ENCODE measurements around the gene CNOT2. TPM values are rescaled to one million over a fixed set of nuclear protein-coding genes. Genes with fewer than 3 reads are reported as not detected.

CNOT2 gene, protein sequence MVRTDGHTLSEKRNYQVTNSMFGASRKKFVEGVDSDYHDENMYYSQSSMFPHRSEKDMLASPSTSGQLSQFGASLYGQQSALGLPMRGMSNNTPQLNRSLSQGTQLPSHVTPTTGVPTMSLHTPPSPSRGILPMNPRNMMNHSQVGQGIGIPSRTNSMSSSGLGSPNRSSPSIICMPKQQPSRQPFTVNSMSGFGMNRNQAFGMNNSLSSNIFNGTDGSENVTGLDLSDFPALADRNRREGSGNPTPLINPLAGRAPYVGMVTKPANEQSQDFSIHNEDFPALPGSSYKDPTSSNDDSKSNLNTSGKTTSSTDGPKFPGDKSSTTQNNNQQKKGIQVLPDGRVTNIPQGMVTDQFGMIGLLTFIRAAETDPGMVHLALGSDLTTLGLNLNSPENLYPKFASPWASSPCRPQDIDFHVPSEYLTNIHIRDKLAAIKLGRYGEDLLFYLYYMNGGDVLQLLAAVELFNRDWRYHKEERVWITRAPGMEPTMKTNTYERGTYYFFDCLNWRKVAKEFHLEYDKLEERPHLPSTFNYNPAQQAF
- 10 to 100 TPM; 61.1 to 69.7 TPM for total RNA-seq

DNA sequence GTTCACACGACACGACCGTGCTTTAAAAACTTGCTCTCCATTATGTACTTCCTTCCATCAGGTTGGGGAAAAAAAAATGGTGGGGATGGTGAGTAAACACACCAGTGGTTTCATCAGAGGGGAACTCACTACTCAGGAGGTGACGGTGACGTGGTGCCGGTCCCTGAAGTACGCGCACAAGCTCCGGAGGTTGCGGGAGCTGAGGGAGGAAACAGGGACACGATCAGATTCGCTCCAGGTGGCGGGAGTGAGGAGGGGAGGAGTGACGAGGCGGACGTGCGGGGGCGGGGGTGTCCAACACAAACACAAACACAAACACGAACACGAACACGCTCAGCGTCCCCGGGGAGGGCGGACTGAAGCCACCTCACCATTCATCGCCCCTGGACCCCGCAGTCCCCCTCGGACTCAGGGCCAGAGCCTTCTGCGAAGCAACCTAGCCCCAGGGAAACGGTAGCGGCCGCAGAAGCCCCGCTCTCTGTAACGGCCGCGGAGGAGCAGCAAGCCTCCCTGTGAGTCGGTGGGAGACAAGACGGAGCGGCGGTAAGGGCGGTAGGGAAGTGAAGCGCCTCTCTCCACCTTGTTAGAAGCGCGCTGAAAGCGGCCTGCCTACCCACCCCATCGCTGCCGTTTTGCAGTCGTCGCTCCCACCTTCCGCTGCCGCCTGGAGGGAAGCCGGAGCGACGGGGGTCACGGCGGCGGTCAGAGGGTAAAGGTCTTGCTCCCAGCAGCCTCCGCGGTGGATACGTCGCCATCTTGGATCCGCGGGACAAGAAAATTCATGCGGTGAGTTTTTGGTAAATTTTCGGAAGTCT is at the start of gene CNOT2:
Gene CNOT2, plus strand, starts transcription at position 739 of the 815 bp plus-strand sequence. CDS start 34,794 bp downstream, outside the sequence.
- Mint-ChIP-seq H3K4me1 (peaks cover 56% of the 10 kb centered on the region), H3K27ac (peak within 1 kb of the TSS; percentile 99), H3K4me3 (peak within 1 kb of the TSS; percentile 100), H3K27me3 (no peaks in the 10 kb centered on the region), H3K36me3 (peaks cover 49% of the 10 kb centered on the region), H3K9me3 (peaks cover 2% of the 10 kb centered on the region)
- peak; percentile 90 for DNase-seq

DNA sequence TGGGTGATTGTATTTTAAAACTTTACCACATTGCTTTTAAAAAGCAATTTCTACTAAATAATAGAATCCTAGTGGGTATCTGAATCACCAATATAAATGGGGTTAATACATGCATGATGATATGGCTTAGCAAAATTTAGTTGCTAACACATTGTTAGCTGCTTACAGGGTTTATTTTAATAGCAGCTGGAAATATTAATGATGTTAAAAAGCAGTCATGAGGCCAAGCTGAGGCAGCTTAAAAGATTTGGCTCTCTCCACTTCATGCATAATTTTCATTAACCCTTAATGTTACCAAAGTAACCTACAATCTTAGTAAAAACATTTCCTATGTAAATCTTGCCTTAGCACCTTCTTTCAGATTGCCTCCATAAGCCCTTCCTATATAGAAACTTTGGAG is 49.2 kb upstream of the CNOT2 start:
- no peaks in the 10 kb centered on the region for H3K9me3 Mint-ChIP-seq
- peaks cover 6% of the 10 kb centered on the region for H3K4me1 Mint-ChIP-seq
- no peaks in the 10 kb centered on the region for H3K36me3 Mint-ChIP-seq
- no peak for DNase-seq
- no peak overlapping the region for H3K4me3 Mint-ChIP-seq
- H3K27me3 Mint-ChIP-seq: no peaks in the 10 kb centered on the region
- H3K27ac Mint-ChIP-seq: no peak overlapping the region

DNA sequence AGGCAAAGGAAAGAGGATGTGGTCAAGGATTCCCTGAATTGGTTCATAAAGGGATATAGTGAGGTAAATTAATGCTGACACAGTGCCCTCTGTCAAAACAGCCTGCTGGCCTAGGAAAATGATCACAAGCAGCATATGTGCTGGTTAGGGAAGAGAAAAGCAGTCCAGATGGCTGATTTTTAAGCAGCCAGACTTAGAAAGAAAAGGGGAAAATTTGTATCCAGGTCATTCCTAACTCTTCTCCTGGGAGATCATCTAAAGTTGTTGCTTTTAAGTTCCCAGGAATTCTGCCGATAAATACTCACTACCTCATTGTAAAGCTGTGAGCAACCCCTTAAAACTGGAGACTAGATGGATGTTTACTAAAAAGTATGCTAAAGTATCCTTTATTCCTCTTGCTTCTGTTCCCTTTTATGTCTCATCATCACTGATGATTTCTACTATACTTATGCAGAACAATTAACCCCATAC is 46.4 kb upstream of the CNOT2 start:
- Mint-ChIP-seq H3K27ac (no peak overlapping the region), H3K4me3 (no peak overlapping the region), H3K27me3 (no peaks in the 10 kb centered on the region), H3K4me1 (peaks cover 6% of the 10 kb centered on the region), H3K9me3 (no peaks in the 10 kb centered on the region), H3K36me3 (no peaks in the 10 kb centered on the region)
- no peak for DNase-seq

DNA sequence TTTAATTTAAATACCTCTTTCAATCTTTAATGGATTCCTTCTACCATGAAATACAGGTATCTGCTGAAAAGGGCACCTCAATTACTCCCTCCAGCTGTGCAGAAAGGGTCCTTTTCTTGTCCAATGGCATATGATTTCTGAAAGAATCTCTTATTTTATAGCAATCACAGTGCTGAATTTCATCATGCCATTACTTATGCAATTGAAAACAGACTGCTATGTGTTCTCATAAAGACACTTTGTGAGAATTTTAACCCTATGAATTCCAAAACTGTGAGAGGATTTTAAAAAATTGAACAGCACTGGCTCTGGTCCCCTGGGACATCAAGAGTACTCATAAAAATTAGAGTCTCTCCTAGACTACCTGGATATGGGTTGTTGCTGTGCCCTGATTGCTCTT is 45.9 kb upstream of the CNOT2 start:
- H3K4me1 Mint-ChIP-seq: peaks cover 6% of the 10 kb centered on the region
- H3K27ac Mint-ChIP-seq: no peak overlapping the region
- no peak overlapping the region for H3K4me3 Mint-ChIP-seq
- H3K27me3 Mint-ChIP-seq: no peaks in the 10 kb centered on the region
- H3K36me3 Mint-ChIP-seq: no peaks in the 10 kb centered on the region
- H3K9me3 Mint-ChIP-seq: no peaks in the 10 kb centered on the region
- no peak for DNase-seq

DNA sequence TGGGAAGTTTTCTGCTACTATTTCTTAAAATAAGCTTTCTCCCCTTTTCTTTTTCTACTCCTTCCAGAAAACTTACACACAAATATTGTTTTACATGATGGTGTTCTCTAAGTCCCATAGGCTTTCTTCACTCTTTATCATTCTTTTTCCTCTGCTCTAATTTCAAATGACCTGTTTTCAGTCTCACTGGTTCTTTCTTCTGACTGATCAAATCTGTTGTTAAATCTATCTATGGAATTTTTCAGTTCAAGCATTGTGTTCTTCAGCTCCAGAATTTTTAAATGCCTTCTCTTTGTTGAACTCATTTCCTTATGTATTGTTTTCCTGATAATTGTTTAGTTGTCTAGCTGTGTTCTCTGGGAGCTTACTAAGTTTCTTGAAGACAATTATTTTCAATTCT is 29.5 kb upstream of the CNOT2 start:
- no peak overlapping the region for H3K27ac Mint-ChIP-seq
- no peak overlapping the region for H3K4me3 Mint-ChIP-seq
- no peaks in the 10 kb centered on the region for H3K27me3 Mint-ChIP-seq
- no peak for DNase-seq
- peaks cover 20% of the 10 kb centered on the region for H3K36me3 Mint-ChIP-seq
- H3K4me1 Mint-ChIP-seq: peaks cover 5% of the 10 kb centered on the region
- H3K9me3 Mint-ChIP-seq: peaks cover 27% of the 10 kb centered on the region

DNA sequence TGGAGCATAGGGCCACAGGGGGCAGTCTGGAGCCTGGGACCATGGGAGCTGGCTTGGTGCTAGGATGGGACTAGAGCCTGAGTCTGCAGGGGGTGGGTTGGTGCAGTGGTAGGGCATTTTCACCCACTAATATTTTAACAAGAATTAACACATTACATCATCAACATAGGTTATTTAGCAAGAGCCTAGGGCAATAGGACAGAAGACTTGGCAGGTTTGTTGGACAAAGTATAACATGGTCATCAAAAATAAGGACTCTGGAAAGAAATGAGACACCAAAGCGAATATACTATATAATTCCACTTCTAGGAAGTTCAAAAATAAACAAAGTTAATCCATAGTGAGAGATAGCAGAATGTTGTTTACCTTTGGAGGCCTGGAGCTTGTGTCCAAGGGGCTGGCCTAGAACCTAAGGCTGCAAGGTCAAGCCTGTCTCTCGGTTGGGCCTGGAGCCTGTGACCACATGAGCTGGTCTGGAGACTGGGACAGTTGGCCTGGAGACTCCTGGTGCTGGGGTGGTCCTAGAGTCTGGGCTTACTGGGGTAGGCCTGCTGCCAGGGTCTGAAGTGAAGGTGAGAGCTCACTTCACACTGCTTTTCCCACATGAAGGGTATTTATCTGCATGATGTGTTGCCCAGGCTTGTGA is 28.1 kb upstream of the CNOT2 start:
- H3K27ac Mint-ChIP-seq: no peak overlapping the region
- no peak overlapping the region for H3K4me3 Mint-ChIP-seq
- no peaks in the 10 kb centered on the region for H3K27me3 Mint-ChIP-seq
- H3K4me1 Mint-ChIP-seq: peaks cover 5% of the 10 kb centered on the region
- no peak for DNase-seq
- peaks cover 17% of the 10 kb centered on the region for H3K9me3 Mint-ChIP-seq
- peaks cover 20% of the 10 kb centered on the region for H3K36me3 Mint-ChIP-seq

DNA sequence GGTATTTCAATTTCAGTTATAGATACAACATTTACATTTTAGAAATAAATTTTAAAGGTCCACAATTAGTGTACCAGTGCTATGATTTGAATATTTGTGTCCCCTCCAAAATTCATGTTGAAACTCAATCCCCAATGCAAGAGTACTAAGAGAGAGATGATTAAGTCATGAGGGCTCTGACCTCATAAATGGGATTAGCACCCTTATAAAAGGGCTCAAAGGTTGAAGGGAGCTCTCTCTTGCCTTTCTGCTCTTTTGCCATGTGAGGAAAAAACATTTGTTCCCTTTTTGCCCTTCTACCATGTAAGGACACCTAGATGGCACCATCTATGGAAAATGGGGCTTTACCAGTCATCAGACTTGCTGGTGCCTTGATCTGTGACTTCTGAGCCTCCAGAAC is 25.8 kb upstream of the CNOT2 start:
- H3K9me3 Mint-ChIP-seq: peaks cover 10% of the 10 kb centered on the region
- H3K4me3 Mint-ChIP-seq: no peak overlapping the region
- peaks cover 20% of the 10 kb centered on the region for H3K36me3 Mint-ChIP-seq
- H3K27me3 Mint-ChIP-seq: no peaks in the 10 kb centered on the region
- no peak for DNase-seq
- peaks cover 5% of the 10 kb centered on the region for H3K4me1 Mint-ChIP-seq
- no peak overlapping the region for H3K27ac Mint-ChIP-seq

DNA sequence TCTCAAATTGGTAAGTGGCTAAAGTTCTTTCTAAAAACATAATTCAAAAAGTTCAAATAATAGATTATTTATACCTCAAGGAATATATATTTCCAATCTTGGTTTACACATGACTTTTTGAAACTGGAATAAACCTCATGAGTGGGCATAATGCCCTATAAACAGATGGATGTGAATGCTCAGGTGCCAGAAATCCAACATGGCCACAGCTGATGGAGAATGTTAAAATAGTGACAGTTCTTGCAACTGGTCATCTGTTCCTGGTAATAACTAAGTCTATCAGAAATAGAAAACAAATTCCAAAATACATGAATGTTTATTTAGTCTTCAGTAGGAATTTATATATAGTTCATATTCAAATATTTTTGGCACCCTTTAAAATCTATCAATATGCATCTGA is 21.6 kb upstream of the CNOT2 start:
- H3K27me3 Mint-ChIP-seq: no peaks in the 10 kb centered on the region
- H3K27ac Mint-ChIP-seq: no peak overlapping the region
- H3K4me1 Mint-ChIP-seq: peaks cover 5% of the 10 kb centered on the region
- peaks cover 5% of the 10 kb centered on the region for H3K36me3 Mint-ChIP-seq
- H3K9me3 Mint-ChIP-seq: no peaks in the 10 kb centered on the region
- no peak overlapping the region for H3K4me3 Mint-ChIP-seq
- DNase-seq: no peak

DNA sequence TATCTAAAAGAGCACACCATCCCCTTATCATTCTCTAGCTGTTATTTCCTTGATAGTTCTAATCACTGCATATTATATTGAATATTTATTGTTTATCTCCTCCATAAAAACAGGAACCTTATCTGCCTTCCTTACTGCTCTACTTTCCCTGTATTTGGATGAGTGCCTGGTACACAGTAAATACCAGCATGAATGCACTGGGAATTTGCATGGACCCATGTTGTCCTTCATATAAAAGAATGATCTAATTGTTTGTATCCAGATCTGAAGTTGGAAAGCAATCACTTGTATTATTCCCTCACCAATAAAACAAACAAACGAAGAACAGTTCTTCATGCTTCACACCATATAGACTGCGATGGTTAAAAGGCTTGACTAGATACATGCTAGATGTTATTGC is 15.3 kb upstream of the CNOT2 start:
- H3K27ac Mint-ChIP-seq: no peak overlapping the region
- H3K4me3 Mint-ChIP-seq: no peak overlapping the region
- H3K36me3 Mint-ChIP-seq: peaks cover 3% of the 10 kb centered on the region
- no peak for DNase-seq
- no peaks in the 10 kb centered on the region for H3K4me1 Mint-ChIP-seq
- no peaks in the 10 kb centered on the region for H3K9me3 Mint-ChIP-seq
- no peaks in the 10 kb centered on the region for H3K27me3 Mint-ChIP-seq

DNA sequence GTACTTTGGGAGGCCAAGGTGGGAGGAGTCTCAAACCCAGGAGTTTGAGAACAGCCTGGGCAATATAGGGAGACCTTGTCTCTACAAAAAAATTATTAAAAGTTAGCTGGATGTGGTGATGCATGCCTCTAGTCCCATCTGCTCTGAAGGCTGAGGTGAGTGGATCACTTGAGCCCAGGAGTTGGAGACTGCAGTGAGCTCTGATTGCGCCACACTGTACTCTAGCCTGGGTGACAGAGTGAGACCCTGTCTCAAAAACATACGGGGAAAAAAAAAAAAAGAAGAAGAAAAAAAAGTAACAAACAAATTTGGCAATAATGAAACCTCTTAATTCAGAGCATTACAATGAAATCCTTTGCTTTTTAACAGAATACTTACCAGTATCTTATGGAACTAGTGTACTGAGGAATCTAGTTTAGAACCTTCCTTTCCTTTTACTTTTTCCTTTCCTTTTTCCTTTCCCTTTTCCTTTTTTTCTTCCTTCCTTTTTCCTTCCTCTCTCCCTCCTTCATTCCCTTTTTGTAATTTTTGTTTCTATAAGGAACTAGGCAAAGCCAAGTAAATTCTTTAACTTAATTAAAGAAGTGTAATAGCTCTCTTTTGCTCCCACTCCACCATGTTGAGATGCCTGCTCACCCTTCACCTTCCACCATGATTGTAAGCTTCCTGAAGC is 12.2 kb upstream of the CNOT2 start:
- no peaks in the 10 kb centered on the region for H3K4me1 Mint-ChIP-seq
- H3K27ac Mint-ChIP-seq: no peak overlapping the region
- DNase-seq: no peak
- H3K27me3 Mint-ChIP-seq: no peaks in the 10 kb centered on the region
- H3K36me3 Mint-ChIP-seq: peaks cover 7% of the 10 kb centered on the region
- H3K4me3 Mint-ChIP-seq: no peak overlapping the region
- H3K9me3 Mint-ChIP-seq: no peaks in the 10 kb centered on the region

DNA sequence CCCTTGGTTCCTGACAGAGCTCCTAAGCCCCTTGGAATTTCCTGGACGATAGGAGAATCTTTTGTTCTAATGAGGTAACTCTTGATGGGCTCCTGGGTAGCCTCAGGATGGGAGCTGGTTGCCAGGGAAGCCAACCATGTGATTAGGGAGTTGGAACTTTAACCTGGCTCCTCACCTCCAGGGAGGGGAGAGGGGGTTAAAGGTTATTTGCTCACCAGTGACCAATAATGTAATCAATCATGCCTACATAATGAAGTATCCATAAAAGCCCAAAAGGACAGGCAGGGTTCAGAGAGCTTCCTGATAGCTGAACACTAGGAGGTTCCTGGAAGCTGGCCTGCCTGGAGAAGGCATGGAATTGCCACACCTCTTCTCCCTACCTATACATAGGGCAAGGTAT is 6.2 kb upstream of the CNOT2 start:
- DNase-seq: no peak
- Mint-ChIP-seq H3K27me3 (no peaks in the 10 kb centered on the region), H3K27ac (no peak overlapping the region), H3K9me3 (peaks cover 2% of the 10 kb centered on the region), H3K4me3 (no peak overlapping the region), H3K4me1 (peaks cover 18% of the 10 kb centered on the region), H3K36me3 (peaks cover 45% of the 10 kb centered on the region)

DNA sequence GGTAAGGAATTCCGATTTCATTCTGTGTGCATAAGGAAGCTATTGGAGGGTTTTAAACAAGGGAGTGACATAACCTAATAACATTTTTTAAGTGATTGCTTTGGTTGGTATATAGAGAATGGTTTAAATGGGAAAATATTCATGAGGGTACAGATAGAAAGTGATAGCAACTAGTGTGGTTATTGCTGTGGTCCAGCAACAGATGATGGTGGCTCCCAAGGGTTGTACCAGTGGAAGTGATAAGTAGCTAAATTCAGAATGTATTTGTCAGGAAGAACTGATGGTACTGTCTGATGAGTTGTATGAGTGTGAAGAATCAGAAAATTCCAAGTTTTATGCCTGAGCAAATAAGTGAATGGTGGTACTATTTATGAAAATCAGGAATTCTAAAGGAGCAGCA is 2.6 kb upstream of the CNOT2 start:
- peaks cover 2% of the 10 kb centered on the region for H3K9me3 Mint-ChIP-seq
- no peak for DNase-seq
- peaks cover 36% of the 10 kb centered on the region for H3K4me1 Mint-ChIP-seq
- peak overlapping the region; percentile 19 for H3K27ac Mint-ChIP-seq
- no peak overlapping the region for H3K4me3 Mint-ChIP-seq
- peaks cover 59% of the 10 kb centered on the region for H3K36me3 Mint-ChIP-seq
- no peaks in the 10 kb centered on the region for H3K27me3 Mint-ChIP-seq

DNA sequence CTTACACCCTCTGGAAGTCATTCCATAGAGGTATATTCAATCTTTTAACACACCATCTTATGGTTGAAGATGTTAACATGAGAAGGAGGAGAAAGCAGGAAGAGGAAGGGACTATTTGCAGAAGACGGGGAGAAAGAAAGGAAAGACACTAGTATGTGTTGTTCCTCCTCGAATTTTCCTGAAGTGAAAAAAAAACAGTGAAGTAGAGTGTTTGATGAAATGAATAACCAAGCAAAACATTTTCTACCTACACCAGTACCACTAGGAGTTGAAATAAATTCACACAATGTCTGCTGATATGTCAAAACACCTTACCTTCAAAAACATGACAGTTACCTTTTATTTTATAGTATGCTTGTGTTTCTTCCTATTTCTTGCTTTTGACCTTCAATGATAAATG is 1.4 kb upstream of the CNOT2 start:
- peaks cover 47% of the 10 kb centered on the region for H3K4me1 Mint-ChIP-seq

DNA sequence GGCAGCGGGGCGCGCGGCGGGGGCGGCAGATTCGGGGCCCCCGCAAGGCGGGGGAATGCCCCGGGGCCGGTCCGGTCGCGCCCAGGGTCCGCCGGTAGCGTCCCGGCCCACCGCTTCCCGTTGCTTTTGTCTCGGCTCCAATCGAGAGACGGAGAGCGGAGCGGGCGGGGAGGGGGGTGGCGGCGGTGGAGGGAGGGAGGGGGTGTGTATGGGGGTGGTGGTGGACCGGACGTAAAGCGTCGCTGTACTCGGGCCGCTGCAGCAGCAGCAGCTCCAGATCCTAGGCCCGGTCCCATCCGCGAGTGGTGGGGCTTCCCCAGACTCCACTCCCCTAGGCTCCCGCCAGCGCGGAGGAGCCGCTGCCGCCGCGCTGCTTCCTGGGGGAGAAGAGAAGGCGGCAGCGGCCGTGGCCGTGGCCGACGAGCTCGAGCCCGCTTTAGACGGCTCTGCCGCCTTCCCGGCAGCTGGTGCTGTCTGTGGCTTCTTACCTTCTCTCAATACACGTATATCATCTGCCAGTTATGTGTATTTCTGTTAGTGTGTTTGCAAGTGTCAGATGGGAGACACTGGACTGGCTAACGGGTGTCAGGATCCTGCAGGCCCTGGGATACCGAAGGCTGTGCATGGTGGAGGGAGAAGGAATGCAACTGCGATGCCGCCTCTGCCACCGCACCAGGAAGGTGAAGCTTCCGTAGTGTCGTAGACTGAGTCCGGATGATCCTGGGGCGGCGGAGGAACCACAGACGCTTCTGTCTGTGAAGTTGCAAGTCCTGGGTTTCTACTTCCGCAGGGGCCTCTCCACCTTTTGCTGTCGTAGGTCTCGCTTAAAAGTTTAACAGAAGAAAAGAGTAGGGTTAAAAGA is 508 bp downstream of the CNOT2 start:
- peak; percentile 58 for DNase-seq
- peaks cover 64% of the 10 kb centered on the region for H3K4me1 Mint-ChIP-seq
- H3K27me3 Mint-ChIP-seq: no peaks in the 10 kb centered on the region
- peak overlapping the region; percentile 100 for H3K4me3 Mint-ChIP-seq
- H3K36me3 Mint-ChIP-seq: peaks cover 51% of the 10 kb centered on the region
- peaks cover 2% of the 10 kb centered on the region for H3K9me3 Mint-ChIP-seq
- H3K27ac Mint-ChIP-seq: peak overlapping the region; percentile 99

More for the DNA sequence above, 1.4 kb upstream of the CNOT2 start:
- DNase-seq: no peak
- Mint-ChIP-seq H3K4me3 (peak overlapping the region; percentile 100), H3K9me3 (peaks cover 2% of the 10 kb centered on the region), H3K27ac (peak overlapping the region; percentile 99), H3K27me3 (no peaks in the 10 kb centered on the region), H3K36me3 (peaks cover 50% of the 10 kb centered on the region)
